Neural cell (in vitro differentiated cells): Measurements from ENCODE around the gene CHRNA4. TPM values are rescaled to one million over a fixed set of nuclear protein-coding genes. Genes with fewer than 3 reads are reported as not detected.
"Not testable (repeated sequence)": the region's sequence is repeated elsewhere in the genome, so short reads cannot be mapped to it uniquely, and the experiment has no call there.

Source experiments
- H2AFZ ChIP-seq: fragments of 200-600, 300-800 bp; sonication (generic), shearing (Covaris generic); 2 replicates; pipeline ENCODE4 v1.6.0; 2014; ENCODE audit warnings: low read depth, mild to moderate bottlenecking, antibody characterized with exemption, low read length, moderate library complexity
- H3F3A ChIP-seq: fragments of 200-600 bp; shearing (Covaris generic); 2 replicates; pipeline ENCODE4 v1.6.1; 2016; ENCODE audit warnings: mild to moderate bottlenecking, moderate library complexity, mixed read lengths, antibody characterized with exemption, low read length; ENCODE audit not compliant: insufficient read depth, poor library complexity, severe bottlenecking
- H3K27ac ChIP-seq: fragments of 200-600, 300-800 bp; sonication (generic), shearing (Covaris generic); 2 replicates; pipeline ENCODE4 v1.5.1; 2014; ENCODE audit warnings: mild to moderate bottlenecking, low read length, moderate library complexity
- H3K27me3 ChIP-seq: fragments of 300-800, 200-600 bp; sonication (generic), shearing (Covaris generic); 2 replicates; pipeline ENCODE4 v1.6.0; 2014; ENCODE audit warnings: mild to moderate bottlenecking, low read depth, low read length, moderate library complexity; ENCODE audit not compliant: insufficient read depth
- H3K36me3 ChIP-seq: fragments of 300-800, 200-600 bp; sonication (generic), shearing (Covaris generic); 2 replicates; pipeline ENCODE4 v1.5.1; 2014; ENCODE audit warnings: mild to moderate bottlenecking, antibody characterized with exemption, low read length, moderate library complexity; ENCODE audit not compliant: insufficient read depth
- H3K4me2 ChIP-seq: fragments of 300-800, 200-600 bp; sonication (generic), shearing (Covaris generic); 2 replicates; pipeline ENCODE4 v1.6.0; 2014; ENCODE audit warnings: mild to moderate bottlenecking, low read length
- H3K4me3 ChIP-seq: fragments of 300-800, 200-600 bp; sonication (generic), shearing (Covaris generic); 2 replicates; pipeline ENCODE4 v1.5.1; 2014; ENCODE audit warnings: mild to moderate bottlenecking, low read length, moderate library complexity
- H3K79me2 ChIP-seq: fragments of 200-600 bp; shearing (Covaris generic); replicated peaks from 2 replicates; pipeline ENCODE4 v1.6.0; 2014; ENCODE audit warnings: mild to moderate bottlenecking, low read length, moderate library complexity; ENCODE audit not compliant: insufficient read depth
- H3K9ac ChIP-seq: fragments of 300-800, 200-600 bp; sonication (generic), shearing (Covaris generic); 2 replicates; pipeline ENCODE4 v1.6.1; 2016; ENCODE audit warnings: mild to moderate bottlenecking, low read length, mixed read lengths
- H3K9me2 ChIP-seq: fragments of 200-600 bp; shearing (Covaris generic); 2 replicates; pipeline ENCODE4 v1.6.1; 2016; ENCODE audit warnings: mild to moderate bottlenecking, low read length, mixed read lengths; ENCODE audit not compliant: insufficient read depth
- H3K9me3 ChIP-seq: fragments of 200-600, 300-800 bp; sonication (generic), shearing (Covaris generic); 2 replicates; pipeline ENCODE4 v1.6.1; 2016; ENCODE audit warnings: mild to moderate bottlenecking, mixed run types, low read length, moderate library complexity, mixed read lengths
- H4K20me1 ChIP-seq: fragments of 200-600 bp; shearing (Covaris generic); 2 replicates; pipeline ENCODE4 v1.6.1; 2016; ENCODE audit warnings: mild to moderate bottlenecking, mixed run types; ENCODE audit not compliant: insufficient read depth
- EP300 ChIP-seq: fragments of 450-650 bp; conservative IDR thresholded peaks from 2 replicates; pipeline ENCODE4 v1.6.1; 2014; ENCODE audit warnings: antibody characterized with exemption, mild to moderate bottlenecking, moderate library complexity; ENCODE audit not compliant: poor library complexity, severe bottlenecking
- EZH2 ChIP-seq: fragments of 200-600, 300-800 bp; shearing (Covaris generic), sonication (generic); IDR thresholded peaks from 2 replicates; pipeline ENCODE4 v1.6.1; 2014; ENCODE audit warnings: antibody characterized with exemption, low read length, borderline replicate concordance, mild to moderate bottlenecking; ENCODE audit not compliant: insufficient read depth, poor library complexity, severe bottlenecking
- MXI1 ChIP-seq: fragments of 450-650 bp; conservative IDR thresholded peaks from 2 replicates; pipeline ENCODE4 v1.6.1; 2014; ENCODE audit warnings: antibody characterized with exemption, mild to moderate bottlenecking; ENCODE audit not compliant: poor library complexity, severe bottlenecking
- POLR2AphosphoS5 ChIP-seq: IDR thresholded peaks from 2 replicates; pipeline ENCODE4 v1.6.1; 2012
- RAD21 ChIP-seq: fragments of 450-650 bp; conservative IDR thresholded peaks from 2 replicates; pipeline ENCODE4 v1.6.1; 2014; ENCODE audit warnings: antibody characterized with exemption, mild to moderate bottlenecking, moderate library complexity
- SMC3 ChIP-seq: fragments of 450-650 bp; conservative IDR thresholded peaks from 2 replicates; pipeline ENCODE4 v1.6.1; 2014; ENCODE audit warnings: antibody characterized with exemption, mild to moderate bottlenecking, moderate library complexity; ENCODE audit not compliant: poor library complexity
- TAF1 ChIP-seq: IDR thresholded peaks from 2 replicates; pipeline ENCODE4 v1.6.1; 2012; ENCODE audit warnings: low read depth
- polyA plus RNA-seq: library from polyadenylated mRNA; depleted of rRNA; stranded (reverse); fragments of >200 nt; gene quantifications from 2 replicates; pipeline ENCODE4 v1.2.3, GENCODE V29; 2014
- TF ChIP-seq, protein P1 (sequence below): fragments of 450-650 bp; IDR thresholded peaks from 2 replicates; pipeline ENCODE4 v1.5.1; 2014; ENCODE audit warnings: antibody characterized with exemption, mild to moderate bottlenecking, moderate library complexity; ENCODE audit not compliant: poor library complexity, severe bottlenecking
- TF ChIP-seq, protein P2 (sequence below): IDR thresholded peaks from 2 replicates; pipeline ENCODE4 v1.6.1; 2012; ENCODE audit warnings: borderline replicate concordance

The CHRNA4 gene
- polyA plus RNA-seq, 1 donor from 2014 or later = 6.8 TPM

DNA sequence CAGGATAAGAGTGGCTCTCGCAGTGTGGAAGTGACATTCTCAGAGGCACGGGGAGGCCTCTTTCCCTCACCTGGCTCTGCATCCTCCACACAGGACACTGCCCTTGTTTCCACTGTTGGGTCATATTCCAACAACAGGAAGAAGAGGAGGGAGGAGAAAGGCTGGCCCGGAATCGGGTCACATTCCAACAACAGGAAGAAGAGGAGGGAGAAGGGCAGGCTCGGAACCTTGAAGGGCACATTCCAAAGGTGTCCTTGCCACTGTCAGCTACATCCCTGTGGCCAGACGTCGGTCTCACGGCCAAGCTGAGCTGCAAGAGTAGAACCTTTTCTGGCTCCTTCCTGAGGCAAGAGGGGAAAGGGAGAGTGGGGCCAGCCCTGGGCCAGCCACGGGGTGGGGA is 25.4 kb downstream of the CHRNA4 start:
- Histone ChIP-seq H3K4me3 (no peak overlapping the region), H3K4me2 (no peak overlapping the region), H3K9me2 (no peaks in the 10 kb centered on the region), H3K27me3 (no peaks in the 10 kb centered on the region), H4K20me1 (no peaks in the 10 kb centered on the region), H3F3A (no peaks in the 10 kb centered on the region), H3K36me3 (no peaks in the 10 kb centered on the region), H3K9me3 (no peaks in the 10 kb centered on the region), H3K79me2 (no peaks in the 10 kb centered on the region), H3K9ac (no peak overlapping the region), H3K27ac (no peak overlapping the region), H2AFZ (no peak overlapping the region)
- TF ChIP-seq TAF1 = no peak

DNA sequence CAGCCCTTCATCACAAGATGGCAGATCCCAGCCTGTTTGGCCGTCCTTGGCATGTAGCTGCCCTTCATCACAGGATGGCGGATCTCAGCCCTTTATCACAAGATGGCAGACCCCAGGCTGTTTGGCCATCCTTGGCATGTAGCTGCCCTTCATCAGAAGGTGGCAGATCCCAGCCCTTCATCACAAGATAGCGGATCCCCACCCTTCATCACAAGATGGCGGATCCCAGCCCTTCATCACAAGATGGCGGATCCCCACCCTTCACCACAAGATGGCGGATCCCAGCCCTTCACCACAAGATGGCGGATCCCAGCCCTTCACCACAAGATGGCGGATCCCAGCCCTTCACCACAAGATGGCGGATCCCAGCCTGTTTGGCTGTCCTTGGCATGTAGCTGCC is 26.1 kb downstream of the CHRNA4 start:
- H2AFZ ChIP-seq, H3K9ac ChIP-seq, H3K4me2 ChIP-seq, H3F3A ChIP-seq, H3K9me2 ChIP-seq, H3K4me3 ChIP-seq, H3K9me3 ChIP-seq, H4K20me1 ChIP-seq, H3K79me2 ChIP-seq, H3K36me3 ChIP-seq, H3K27ac ChIP-seq, H3K27me3 ChIP-seq: not testable (repeated sequence)

GRCh38 chr20:63334356-63334755 is 26.8 kb downstream of the CHRNA4 start:
- TF ChIP-seq, protein P1, sequence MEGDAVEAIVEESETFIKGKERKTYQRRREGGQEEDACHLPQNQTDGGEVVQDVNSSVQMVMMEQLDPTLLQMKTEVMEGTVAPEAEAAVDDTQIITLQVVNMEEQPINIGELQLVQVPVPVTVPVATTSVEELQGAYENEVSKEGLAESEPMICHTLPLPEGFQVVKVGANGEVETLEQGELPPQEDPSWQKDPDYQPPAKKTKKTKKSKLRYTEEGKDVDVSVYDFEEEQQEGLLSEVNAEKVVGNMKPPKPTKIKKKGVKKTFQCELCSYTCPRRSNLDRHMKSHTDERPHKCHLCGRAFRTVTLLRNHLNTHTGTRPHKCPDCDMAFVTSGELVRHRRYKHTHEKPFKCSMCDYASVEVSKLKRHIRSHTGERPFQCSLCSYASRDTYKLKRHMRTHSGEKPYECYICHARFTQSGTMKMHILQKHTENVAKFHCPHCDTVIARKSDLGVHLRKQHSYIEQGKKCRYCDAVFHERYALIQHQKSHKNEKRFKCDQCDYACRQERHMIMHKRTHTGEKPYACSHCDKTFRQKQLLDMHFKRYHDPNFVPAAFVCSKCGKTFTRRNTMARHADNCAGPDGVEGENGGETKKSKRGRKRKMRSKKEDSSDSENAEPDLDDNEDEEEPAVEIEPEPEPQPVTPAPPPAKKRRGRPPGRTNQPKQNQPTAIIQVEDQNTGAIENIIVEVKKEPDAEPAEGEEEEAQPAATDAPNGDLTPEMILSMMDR = no peak
- TF ChIP-seq POLR2AphosphoS5 = no peak
- TF ChIP-seq EP300 = no peak
- TF ChIP-seq SMC3 = no peak
- Histone ChIP-seq H3K79me2 (no peaks in the 10 kb centered on the region), H4K20me1 (no peaks in the 10 kb centered on the region), H3K27me3 (no peaks in the 10 kb centered on the region), H3K9ac (no peak overlapping the region), H3K27ac (no peak overlapping the region), H3K4me2 (no peak overlapping the region), H3K9me3 (no peaks in the 10 kb centered on the region), H3K36me3 (no peaks in the 10 kb centered on the region), H3K4me3 (no peak overlapping the region), H3K9me2 (no peaks in the 10 kb centered on the region), H2AFZ (no peak overlapping the region), H3F3A (no peaks in the 10 kb centered on the region)

DNA sequence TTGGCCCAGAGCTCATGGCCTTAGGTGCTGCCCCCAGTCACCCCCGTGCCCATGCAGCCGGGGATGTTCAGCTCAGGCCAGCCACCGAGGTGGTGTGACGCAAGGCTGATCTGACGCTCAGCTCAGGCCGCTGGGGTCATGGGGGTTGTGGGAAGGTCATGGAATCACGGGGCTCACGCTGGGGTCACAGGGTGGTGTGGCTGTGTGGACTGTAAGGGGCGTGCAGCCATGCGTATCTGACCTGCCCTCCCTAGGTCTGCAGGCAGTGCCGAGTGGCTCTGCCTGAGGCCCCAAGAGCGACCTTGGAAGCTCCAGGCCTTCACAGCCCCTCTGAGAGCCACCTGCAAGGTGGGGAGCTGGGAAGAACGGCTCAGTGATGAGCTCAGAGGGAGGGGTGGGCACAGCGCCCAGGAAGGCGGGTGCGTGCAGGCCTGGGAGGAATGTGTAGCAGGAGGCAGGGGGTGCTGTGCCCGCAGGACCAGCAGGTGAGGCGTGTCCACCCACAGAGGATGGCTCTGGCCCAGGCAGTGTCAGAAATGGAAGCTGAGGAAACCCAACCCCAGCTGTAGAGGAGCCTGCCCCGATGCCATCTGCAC is 27.8 kb downstream of the CHRNA4 start:
- no peaks in the 10 kb centered on the region for H3K9me2 ChIP-seq
- H4K20me1 ChIP-seq = no peaks in the 10 kb centered on the region
- H2AFZ ChIP-seq = no peak overlapping the region
- no peaks in the 10 kb centered on the region for H3K79me2 ChIP-seq
- no peak overlapping the region for H3K4me3 ChIP-seq
- H3K36me3 ChIP-seq = no peaks in the 10 kb centered on the region
- H3K27ac ChIP-seq = no peak overlapping the region
- no peak for TF ChIP-seq RAD21
- TF ChIP-seq, protein P1 = no peak
- TF ChIP-seq POLR2AphosphoS5 = no peak
- TF ChIP-seq EZH2 = no peak
- TF ChIP-seq, protein P2, sequence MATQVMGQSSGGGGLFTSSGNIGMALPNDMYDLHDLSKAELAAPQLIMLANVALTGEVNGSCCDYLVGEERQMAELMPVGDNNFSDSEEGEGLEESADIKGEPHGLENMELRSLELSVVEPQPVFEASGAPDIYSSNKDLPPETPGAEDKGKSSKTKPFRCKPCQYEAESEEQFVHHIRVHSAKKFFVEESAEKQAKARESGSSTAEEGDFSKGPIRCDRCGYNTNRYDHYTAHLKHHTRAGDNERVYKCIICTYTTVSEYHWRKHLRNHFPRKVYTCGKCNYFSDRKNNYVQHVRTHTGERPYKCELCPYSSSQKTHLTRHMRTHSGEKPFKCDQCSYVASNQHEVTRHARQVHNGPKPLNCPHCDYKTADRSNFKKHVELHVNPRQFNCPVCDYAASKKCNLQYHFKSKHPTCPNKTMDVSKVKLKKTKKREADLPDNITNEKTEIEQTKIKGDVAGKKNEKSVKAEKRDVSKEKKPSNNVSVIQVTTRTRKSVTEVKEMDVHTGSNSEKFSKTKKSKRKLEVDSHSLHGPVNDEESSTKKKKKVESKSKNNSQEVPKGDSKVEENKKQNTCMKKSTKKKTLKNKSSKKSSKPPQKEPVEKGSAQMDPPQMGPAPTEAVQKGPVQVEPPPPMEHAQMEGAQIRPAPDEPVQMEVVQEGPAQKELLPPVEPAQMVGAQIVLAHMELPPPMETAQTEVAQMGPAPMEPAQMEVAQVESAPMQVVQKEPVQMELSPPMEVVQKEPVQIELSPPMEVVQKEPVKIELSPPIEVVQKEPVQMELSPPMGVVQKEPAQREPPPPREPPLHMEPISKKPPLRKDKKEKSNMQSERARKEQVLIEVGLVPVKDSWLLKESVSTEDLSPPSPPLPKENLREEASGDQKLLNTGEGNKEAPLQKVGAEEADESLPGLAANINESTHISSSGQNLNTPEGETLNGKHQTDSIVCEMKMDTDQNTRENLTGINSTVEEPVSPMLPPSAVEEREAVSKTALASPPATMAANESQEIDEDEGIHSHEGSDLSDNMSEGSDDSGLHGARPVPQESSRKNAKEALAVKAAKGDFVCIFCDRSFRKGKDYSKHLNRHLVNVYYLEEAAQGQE = no peak
- no peak for TF ChIP-seq SMC3
- TF ChIP-seq EP300 = no peak
- TF ChIP-seq TAF1 = no peak
- TF ChIP-seq MXI1 = no peak
- H3K4me2 ChIP-seq = no peak overlapping the region
- H3K9ac ChIP-seq = no peak overlapping the region
- no peaks in the 10 kb centered on the region for H3K9me3 ChIP-seq
- no peaks in the 10 kb centered on the region for H3F3A ChIP-seq
- H3K27me3 ChIP-seq = no peaks in the 10 kb centered on the region
